Stimulated activated CD4-positive, alpha-beta T cell treated with anti-CD3 and anti-CD28 coated beads, Interleukin-12 subunit alpha, Interleukin-12 subunit beta, amount 100 ng/mL, for 4 hours (primary cell): ENCODE results near the gene NRARP.

Experiments
- DNase-seq: peaks from one replicate; pipeline ENCODE4 v3.0.0-alpha.2; 2020

Gene NRARP

GRCh38 chr9:137297966-137298365 lies 4.1 kb downstream of the NRARP start:
- DNase-seq: no peak

DNA sequence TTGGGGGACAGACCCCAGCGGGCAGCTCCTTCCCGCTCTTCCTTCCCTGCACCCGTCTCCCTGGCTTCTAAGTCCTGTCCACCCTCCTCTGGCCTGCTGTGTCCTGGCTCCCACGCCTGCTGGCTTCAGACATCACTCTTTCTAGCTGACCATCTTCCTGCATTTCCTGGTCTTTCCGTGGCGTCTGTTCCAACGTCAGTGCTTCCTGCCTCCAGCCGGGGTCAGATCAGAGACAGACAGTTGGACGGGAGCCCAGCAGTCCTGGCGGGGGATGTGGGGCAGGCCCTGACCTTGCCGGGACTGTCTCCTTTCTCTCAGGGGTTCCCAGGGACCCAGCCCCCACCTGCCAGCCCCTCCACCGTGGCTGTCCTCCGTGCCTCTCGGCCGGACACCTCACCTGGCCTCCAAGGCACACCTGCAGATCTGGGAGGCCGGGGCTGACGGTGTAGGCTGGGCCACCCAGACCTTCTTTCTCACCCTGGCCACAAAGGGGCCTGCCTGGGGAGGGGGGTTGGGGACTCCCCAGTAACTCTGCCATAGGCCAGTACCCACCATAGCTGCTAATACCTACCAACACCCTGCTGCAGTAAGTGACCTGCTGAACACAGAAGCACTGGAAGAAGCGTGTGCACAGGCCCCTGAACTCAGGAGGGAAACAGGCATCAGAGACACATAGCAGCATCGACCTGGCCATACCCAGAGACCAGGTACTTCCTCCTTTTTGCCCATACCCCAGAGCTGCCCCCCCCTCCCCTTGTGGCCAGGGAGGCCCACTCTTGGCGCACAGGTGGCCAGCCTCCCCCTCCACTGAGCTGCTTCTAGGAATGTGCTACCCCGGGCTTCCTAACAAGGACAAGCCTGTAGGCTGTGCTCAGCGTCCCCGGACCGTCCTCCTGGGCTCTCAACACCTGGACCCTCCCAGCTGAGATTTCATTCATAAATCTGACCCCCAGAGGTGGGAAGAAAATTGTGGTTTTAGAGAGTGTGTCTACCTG lies 5.1 kb downstream of the NRARP start:
- no peak for DNase-seq

DNA sequence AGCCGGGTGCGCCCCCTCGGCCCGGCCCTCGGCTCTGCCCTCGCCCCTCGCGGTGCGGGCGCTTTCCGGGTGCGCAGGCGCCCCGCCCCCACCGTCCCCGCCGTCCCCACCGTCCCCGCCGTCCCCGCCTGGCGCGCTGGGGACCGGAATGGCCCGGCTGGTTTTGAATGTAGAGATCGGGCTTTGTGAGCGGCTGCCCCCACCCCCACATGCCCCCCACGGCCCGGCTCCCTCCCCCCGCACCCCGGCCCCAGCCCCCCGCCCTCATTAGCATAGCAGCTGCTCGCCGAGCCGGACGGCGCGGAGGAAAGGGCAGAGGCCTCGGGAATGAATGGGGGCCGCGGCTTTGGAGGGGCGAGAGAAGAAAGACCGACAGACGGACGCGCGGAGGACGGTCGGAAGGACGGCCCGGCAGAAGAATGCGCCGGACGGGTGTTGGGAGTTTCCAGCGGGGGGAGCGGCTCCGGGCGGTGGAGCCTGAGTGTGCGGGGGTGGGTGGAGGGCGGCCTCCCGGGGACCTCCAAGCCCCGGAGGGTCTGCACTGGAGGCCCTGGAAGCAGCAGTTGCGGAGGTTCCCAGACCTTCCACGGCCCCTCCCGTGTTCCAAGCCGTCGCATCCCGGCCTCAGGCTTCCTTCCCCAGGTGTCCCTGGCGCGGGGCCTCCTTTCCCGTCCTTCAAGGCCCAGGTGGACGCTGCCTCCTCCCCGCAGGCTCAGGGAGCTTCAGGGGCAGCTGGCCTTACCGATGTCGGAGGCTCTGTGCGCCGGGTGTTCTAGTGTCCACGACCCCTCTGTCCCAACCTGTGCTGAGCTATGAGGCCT lies 6.0 kb downstream of the NRARP start:
- DNase-seq: no peak

DNA sequence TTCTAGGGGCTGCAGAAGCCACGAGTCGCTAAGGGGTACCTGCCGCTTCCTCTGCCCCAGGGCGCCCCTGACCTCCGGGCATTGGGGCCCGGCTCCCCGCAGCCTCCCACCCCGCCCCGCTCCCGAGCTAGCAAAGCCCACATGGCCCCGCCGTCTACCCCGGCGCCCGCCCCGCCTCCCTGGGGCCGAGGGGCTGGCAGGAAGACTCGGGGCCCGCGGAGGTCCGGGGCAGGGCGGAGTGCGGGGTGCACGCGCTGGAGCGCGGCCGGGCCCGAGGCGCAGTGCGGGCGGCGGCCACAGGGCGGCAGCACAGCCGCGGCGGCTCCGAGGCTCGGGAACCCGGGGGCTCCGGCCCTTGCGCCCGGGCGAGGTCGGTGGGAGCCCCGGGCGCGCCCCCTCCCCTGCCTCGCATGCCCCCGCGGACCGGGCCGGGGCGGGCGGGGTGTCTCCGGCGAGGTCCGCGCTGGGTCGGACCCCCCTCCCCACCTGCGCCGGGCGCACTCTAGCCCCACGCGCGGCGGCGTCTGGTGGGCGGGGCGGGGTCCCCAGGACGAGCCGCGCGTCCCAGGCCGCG lies 6.7 kb downstream of the NRARP start:
- peak; percentile 56 for DNase-seq

DNA sequence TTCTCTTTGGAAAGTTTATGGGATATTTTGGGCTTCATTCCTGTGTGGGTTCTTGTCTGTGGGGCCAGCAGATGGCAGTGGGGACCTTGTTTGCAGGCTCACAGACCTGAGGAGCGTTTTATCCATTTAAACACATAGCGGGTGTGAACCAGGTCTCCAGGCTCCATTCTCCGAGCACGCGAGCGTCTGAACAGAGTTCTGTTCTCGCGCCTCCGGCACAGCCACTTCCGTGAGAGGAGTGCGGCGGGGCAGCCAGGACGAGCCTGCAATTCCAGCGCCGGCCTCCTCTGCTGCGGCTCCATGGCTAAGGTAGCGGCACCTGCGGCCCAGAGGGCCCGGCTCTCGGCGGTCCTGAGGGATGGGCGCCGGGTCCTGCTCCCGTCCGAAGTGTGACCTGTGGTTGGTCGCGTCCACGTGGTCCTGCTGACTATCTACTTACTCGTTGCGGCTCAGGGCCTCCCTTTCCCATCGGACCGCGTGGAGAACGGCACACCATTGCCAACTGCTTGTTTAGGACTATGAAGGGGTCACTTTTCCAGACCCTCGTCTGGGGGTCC lies 7.3 kb downstream of the NRARP start:
- DNase-seq: no peak

- DNase-seq: no peak
Observed at GRCh38 chr9:137294091-137294680, 7.9 kb downstream of the NRARP start.

GRCh38 chr9:137293482-137294090 lies 8.5 kb downstream of the NRARP start:
- no peak for DNase-seq

DNA sequence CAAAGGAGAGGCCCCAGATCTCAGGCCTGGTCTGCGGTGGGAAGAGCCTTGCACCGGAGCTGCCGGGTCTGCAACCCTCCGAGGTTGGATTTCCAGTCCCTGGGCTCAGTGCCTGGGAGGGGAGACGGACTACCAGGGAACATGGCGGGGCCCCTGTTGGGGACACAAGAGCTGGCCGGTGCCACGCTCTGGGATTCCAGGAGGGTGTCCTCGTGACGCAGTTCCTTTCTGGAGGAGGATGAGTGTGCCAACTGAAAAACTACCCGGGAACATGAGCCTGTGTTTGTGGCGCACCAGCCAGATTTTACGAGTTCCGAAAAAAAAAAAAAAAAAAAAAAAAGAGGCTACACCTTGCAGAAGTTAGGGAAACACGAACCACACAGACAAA lies 9.0 kb downstream of the NRARP start:
- DNase-seq: no peak

GRCh38 chr9:137286975-137287383 lies 15.1 kb downstream of the NRARP start:
- DNase-seq: no peak

DNA sequence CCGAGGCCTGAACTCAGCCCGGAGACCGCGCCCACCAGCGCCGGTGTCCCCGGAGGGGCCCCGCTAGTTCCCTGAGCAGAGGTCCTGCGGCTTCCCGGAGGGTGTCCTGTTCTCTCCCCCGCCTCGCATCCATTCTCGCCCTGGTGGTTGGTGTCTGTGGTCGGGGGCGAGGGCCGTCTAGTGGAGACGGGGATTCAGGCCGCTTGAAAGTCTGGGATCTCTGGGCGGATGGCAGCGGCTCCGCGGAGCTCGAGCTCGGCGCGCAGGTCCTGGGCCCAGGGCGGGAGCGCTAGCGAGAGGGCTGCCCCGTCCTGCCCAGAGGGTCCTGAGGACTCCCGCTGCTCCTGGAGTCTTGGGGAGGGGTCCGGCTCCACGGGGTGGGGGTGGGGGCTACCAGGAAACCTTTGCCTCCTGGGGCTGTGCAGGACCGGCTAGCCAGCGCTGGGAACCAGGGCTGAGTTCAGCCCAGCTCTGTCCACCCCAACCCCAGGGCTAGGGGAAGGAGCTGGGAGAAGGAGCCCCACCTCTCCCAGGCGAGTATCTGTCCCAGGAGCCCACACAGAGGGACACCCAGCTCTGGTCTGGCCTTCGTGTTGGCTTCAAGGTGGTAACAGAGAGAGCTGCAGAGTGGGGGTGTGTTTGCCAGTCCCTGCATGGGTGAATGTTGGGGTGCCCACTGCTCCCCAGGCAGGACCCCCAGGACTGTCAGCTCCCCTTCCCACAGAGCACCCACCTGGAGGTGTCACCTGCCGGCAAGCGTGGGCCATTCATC lies 20.5 kb downstream of the NRARP start:
- DNase-seq: no peak

DNA sequence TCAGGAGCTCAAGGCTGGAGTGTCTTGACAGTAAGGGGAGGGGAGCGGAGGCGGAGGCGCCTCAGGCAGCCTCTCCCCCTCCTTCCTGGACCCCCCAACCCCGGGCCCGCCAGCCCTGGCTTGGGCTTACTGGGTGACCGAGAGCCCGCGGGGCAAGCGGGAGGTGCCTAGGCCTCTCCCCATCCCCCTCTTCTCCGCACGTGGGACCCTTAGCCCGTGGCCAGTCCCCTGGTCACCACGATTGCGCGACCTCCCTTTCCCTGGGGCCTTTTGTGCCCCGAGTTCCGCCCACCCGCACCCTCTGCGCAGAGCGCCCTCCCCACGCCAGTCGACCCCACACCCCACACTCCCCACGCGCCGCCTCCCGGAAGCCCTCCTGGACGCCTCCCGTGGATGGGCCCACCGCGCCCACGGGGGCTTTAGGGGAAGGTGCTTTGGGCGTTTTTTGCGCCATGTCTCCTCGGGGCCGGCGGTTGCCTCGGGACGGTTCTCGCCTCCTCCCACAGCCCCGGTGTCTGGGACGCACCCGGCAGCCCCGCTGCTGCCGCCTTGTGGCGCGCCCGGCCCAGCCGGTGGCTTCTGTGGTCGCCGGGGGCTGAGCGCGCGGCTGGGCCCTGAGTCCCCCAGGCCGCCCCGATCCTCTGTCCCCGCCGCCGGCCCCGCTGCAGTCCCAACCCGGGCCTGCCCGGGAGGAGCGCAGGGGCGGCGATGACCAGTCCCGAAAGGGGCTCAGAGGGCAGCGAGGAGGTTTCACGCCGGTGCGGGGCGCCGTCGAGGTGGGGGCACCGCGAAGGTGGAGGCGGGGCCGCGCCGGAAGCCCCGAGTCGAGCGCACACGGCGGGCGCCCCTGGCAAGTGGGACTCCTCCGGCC lies 21.4 kb downstream of the NRARP start:
- no peak for DNase-seq

- DNase-seq: no peak
Observed at GRCh38 chr9:137279741-137280473, 22.2 kb downstream of the NRARP start.

- DNase-seq: no peak
Observed at GRCh38 chr9:137278721-137279711, 23.1 kb downstream of the NRARP start.

- no peak for DNase-seq
Observed at GRCh38 chr9:137278061-137278701, 23.9 kb downstream of the NRARP start.

DNA sequence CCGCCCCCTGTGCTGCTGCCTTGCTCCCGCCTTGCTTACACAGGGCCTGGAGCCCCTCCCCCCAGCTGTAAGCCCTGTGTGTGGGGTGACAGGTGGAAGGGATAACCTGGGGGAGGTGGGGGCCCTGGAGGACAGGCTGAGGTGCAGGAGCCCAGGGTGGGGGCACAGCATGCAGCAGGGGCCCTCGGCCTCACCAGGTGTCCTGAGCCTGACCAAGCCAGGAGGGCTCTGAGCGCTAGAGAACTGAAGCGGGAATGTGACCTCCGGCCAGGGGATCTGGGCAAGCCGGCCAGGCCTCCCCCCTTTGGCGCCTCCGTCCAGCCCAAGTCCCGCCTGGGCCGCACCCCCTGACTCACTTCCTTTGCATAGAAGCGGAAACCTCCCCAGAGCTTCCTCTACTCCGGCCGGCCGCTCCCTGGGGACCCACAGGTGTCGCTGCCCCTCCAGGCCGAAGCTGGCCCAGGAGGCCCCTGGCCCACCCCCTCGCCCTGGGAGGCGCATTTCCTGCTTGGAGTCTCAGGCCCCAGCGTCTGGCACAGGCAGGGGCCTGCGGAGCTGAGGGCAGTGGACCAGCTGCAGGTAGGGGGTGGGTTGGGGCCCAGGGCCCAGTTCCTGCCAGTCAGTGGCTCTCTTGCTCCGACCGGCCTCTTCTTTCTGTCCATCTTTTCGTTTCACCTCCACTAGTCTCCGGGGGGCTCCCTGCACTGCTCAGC lies 24.6 kb downstream of the NRARP start, which contains the start of gene TOR4A:
TSS of gene TOR4A (plus strand) at position 398 of the 713 bp plus-strand sequence. CDS start 964 bp downstream, outside the sequence.
- no peak for DNase-seq

DNA sequence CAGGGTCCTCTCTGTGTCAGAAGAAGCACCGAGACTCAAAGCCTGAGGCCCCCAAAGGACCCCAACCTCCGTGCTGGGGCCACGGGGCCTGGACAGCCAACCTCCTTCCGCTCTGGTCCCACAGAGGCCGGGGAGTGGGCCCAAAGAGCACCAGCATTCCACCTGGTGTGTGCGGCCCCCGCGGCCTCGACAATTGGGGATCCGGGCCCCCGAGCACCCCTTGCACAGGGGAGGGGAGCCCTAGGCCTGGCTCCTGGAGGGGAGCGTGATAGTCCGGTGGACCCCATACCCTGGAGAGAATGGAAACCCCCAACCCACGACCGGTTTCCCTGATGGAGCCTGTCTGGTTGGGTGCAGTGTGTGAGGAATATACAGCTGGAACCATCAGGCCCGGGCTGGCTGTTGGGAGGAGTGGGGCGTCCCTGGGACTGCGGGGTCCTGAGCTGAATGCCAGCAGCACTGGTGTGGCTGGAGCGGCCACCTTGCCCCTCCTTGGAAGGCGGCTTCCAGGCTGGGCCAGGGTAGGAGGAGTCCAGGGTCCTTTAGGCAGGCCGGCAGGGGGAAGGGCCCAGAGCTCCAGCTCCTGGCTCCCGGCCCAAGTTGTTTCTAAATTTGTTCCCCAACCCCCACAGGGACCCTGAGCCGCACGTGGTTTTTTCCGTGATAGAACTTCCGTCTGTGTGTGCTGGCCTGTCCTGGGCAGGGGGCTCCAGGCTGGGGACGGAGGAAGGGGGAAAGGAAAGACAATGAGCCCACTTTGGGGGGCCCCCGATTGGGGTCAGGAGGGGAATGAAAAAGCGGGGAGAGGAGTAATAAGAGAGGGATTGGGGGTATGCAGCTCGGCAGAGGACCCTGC lies 25.4 kb downstream of the NRARP start:
- no peak for DNase-seq
